ENCODE results near the gene LSAMP. TPM values are rescaled to one million over a fixed set of nuclear protein-coding genes. Genes with fewer than 3 reads are reported as not detected.

LSAMP gene
- total and polyA plus RNA-seq, 2 experiments from 2014 or later: 2.0 to 2.9 TPM

- no peak for TF ChIP-seq ZNF331 (CRISPR knock-in tag; IDR thresholded peaks at IDR 0.05; ENCODE audit: low read depth)
- Mint-ChIP-seq H3K9me3 (peaks cover 16% of the 10 kb centered on the region), H3K36me3 (ENCODE audit: low read depth) (peaks cover 12% of the 10 kb centered on the region), H3K4me1 (no peaks in the 10 kb centered on the region; the same call in 2 of the 3 replicates), H3K27ac (no peak overlapping the region), H3K27me3 (ENCODE audit: insufficient read depth, low read depth, poor library complexity) (no peaks in the 10 kb centered on the region), H3K4me3 (no peak overlapping the region)
- Histone ChIP-seq H3K4me2 (no peak overlapping the region), H3F3A (replicated peaks; ENCODE audit: low read depth) (no peaks in the 10 kb centered on the region), H3K27ac (ENCODE audit: low read depth) (no peak overlapping the region), H4K20me1 (replicated peaks; ENCODE audit: insufficient read depth) (no peaks in the 10 kb centered on the region), H3K9me2 (ENCODE audit: insufficient read depth) (no peaks in the 10 kb centered on the region), H3K4me1 (ENCODE audit: insufficient read depth) (no peaks in the 10 kb centered on the region), H3K27me3 (ENCODE audit: insufficient read depth) (no peaks in the 10 kb centered on the region), H3K4me3 (no peak overlapping the region), H3K36me3 (ENCODE audit: insufficient read depth) (peaks cover 7% of the 10 kb centered on the region; the same call in 1 of the 2 replicates), H2AFZ (no peak overlapping the region), H3K79me2 (replicated peaks; ENCODE audit: insufficient read depth) (no peaks in the 10 kb centered on the region)
- DNase-seq (ENCODE audit: low spot score) (no peak), ATAC-seq (no peak)
These were observed 28.9 kb upstream of the LSAMP start for GRCh38 chr3:116474032-116474780.

- Histone ChIP-seq H3K4me3 (no peak overlapping the region), H3K79me2 (replicated peaks; ENCODE audit: insufficient read depth) (no peaks in the 10 kb centered on the region), H3F3A (replicated peaks; ENCODE audit: low read depth) (no peaks in the 10 kb centered on the region), H3K36me3 (ENCODE audit: insufficient read depth) (peaks cover 6% of the 10 kb centered on the region; the same call in 1 of the 2 replicates), H3K27me3 (ENCODE audit: insufficient read depth) (no peaks in the 10 kb centered on the region), H4K20me1 (replicated peaks; ENCODE audit: insufficient read depth) (no peaks in the 10 kb centered on the region), H2AFZ (no peak overlapping the region), H3K9me2 (ENCODE audit: insufficient read depth) (no peaks in the 10 kb centered on the region), H3K27ac (ENCODE audit: low read depth) (no peak overlapping the region), H3K4me2 (no peak overlapping the region), H3K4me1 (ENCODE audit: insufficient read depth) (no peaks in the 10 kb centered on the region)
- Mint-ChIP-seq H3K36me3 (ENCODE audit: low read depth) (peaks cover 6% of the 10 kb centered on the region), H3K4me3 (no peak overlapping the region), H3K27me3 (ENCODE audit: insufficient read depth, low read depth, poor library complexity) (no peaks in the 10 kb centered on the region), H3K4me1 (no peaks in the 10 kb centered on the region; the same call in 2 of the 3 replicates), H3K9me3 (peaks cover 10% of the 10 kb centered on the region), H3K27ac (no peak overlapping the region)
- TF ChIP-seq NANOG (IDR thresholded peaks at IDR 0.05; ENCODE audit: borderline replicate concordance) (no peak), ZNF462 (CRISPR knock-in tag; IDR thresholded peaks at IDR 0.05) (no peak), ETS1 (IDR thresholded peaks at IDR 0.05) (no peak), POLR2AphosphoS5 (IDR thresholded peaks at IDR 0.05; ENCODE audit: low read depth) (no peak), CREB1 (CRISPR knock-in tag; IDR thresholded peaks at IDR 0.05; ENCODE audit: low read depth) (no peak), CTCF (conservative IDR thresholded peaks at IDR 0.05; ENCODE audit: low read depth in 2 of 2) (no peak)
- DNase-seq (ENCODE audit: low spot score) (no peak), ATAC-seq (no peak)
These were observed 28.3 kb upstream of the LSAMP start for GRCh38 chr3:116473602-116474001.
